ENCODE measurements around the gene EBP.

- TF ChIP-seq GATA2 (IDR thresholded peaks at IDR 0.05; ENCODE audit: low read depth, low read length), result no peak
- no peak for TF ChIP-seq GATA3 (IDR thresholded peaks at IDR 0.05; ENCODE audit: low read depth, low read length)
These were observed 6.6 kb upstream of the EBP start for GRCh38 chrX:48514868-48515460.

Measured in SH-SY5Y (cell line).